Peyer's patch (tissue), 4 donors: ENCODE results near the gene FAM3C.

ENCODE experiments used
- POLR2A ChIP-seq, 2 donors: fragments of 450-650 bp; IDR thresholded peaks; one replicate each; pipeline ENCODE4 v1.5.1; 2017; ENCODE audit warnings: antibody characterized with exemption in 2 of 2, mild to moderate bottlenecking in 2 of 2, moderate library complexity in 2 of 2
- TF ChIP-seq, protein P1 (sequence below), 6 experiments: fragments of 450-650 bp in 4 of 6; fragments of 200-600 bp in 2 of 6; sonication (generic) in 1 of 6; IDR thresholded peaks; one replicate each; pipeline ENCODE4 v1.5.1; 2017 to 2019; ENCODE audit warnings: antibody characterized with exemption in 6 of 6, mild to moderate bottlenecking in 3 of 6, moderate library complexity in 1 of 6

DNA sequence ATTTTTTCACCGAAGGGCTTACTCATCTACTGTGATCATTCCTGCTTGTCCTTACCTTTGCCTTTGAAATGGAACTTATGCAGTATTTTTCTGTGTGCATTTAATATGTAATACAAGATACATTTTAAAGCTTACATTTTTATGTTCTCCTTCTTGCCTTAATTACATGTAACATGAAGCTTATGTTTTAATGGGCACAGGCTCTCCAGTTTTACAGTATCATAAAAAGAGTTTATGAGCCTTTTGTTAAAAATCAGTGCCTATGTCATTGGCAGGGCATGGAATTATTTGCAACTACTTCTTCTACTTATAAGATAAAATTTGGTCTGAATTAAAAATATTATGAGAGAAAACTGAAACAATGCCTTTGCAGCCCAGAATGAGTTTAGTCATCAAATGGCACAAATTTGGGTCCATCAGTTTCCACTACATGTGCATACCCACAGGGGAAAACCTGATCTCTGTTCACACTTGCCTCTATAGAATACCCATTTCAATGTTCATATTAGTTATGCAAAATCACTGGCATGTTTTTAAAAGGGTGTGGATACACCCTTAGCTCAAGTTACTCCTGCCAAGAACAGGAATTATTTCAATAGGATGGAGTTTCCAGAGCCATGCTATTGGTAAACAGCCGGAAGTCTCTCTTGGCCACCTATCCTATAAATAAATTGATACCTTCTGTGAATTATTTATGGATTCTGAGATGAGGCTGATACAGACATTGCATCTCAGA is 95.3 kb downstream of the FAM3C start:
- TF ChIP-seq, protein P1, sequence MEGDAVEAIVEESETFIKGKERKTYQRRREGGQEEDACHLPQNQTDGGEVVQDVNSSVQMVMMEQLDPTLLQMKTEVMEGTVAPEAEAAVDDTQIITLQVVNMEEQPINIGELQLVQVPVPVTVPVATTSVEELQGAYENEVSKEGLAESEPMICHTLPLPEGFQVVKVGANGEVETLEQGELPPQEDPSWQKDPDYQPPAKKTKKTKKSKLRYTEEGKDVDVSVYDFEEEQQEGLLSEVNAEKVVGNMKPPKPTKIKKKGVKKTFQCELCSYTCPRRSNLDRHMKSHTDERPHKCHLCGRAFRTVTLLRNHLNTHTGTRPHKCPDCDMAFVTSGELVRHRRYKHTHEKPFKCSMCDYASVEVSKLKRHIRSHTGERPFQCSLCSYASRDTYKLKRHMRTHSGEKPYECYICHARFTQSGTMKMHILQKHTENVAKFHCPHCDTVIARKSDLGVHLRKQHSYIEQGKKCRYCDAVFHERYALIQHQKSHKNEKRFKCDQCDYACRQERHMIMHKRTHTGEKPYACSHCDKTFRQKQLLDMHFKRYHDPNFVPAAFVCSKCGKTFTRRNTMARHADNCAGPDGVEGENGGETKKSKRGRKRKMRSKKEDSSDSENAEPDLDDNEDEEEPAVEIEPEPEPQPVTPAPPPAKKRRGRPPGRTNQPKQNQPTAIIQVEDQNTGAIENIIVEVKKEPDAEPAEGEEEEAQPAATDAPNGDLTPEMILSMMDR (IDR thresholded peaks at IDR 0.05), result no peak
- no peak for TF ChIP-seq POLR2A (IDR thresholded peaks at IDR 0.05)
